ENCODE data around the gene NOVA1. TPM values are rescaled to one million over a fixed set of nuclear protein-coding genes. Genes with fewer than 3 reads are reported as not detected.

Gene NOVA1
- total and polyA plus RNA-seq, 2 donors (not counting 3 experiments of a cell fraction or from before 2014, with no cell fraction given) = 2.7 to 3.3 TPM

DNA sequence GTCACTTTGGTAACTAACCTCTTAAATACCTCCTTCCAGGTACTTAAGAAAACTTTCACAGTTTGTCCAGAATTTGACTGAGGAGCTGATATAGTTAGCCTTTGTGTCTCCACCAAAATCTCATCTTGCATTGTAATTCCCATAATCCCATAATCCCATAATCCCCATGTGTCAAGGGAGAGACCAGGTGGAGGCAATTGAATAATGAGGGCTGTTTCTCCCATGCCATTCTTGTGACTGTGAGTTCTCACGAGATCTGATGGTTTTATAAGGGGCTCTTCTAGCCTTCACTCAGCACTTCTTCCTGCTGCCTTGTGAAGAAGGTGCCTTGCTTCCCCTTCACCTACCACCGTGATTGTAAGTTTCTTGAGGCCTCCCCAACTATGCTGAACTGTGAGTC, 7.8 kb upstream of the NOVA1 start:
- H3K9ac ChIP-seq (replicated peaks; ENCODE audit: extremely low read depth, insufficient read depth, low read length) = no peak overlapping the region
- dilution Hi-C loops (cut with MboI; ENCODE audit: extremely low pct_ligation_motif_present, low sequenced_read_pairs) (no loop called here), intact Hi-C loops (cut with micrococcal nuclease) (no loop called here)
- no peaks in the 10 kb centered on the region for H4K20me1 ChIP-seq (replicated peaks; ENCODE audit: control insufficient read depth, extremely low read depth, insufficient read depth, low read length)
- peaks cover 0 to 1% of the 10 kb centered on the region in 2 experiments for H3K27me3 ChIP-seq (ENCODE audit: control insufficient read depth in 2 of 2, insufficient read depth in 2 of 2, low read length in 2 of 2)
- H3K9me1 ChIP-seq (replicated peaks; ENCODE audit: control insufficient read depth, extremely low read depth, insufficient read depth, low read length) = no peaks in the 10 kb centered on the region
- no peak overlapping the region for H2AFZ ChIP-seq (ENCODE audit: low read depth, low read length)
- FAIRE-seq (no peak), DNase-seq (ENCODE audit: low read depth, low spot score) (no peak)
- no peak overlapping the region for H3K27ac ChIP-seq (ENCODE audit: insufficient read depth, low read depth, low read length)
- no peaks in the 10 kb centered on the region for H3K9me3 ChIP-seq (replicated peaks; ENCODE audit: control insufficient read depth, insufficient read depth, low read length)
- H3K4me2 ChIP-seq (ENCODE audit: insufficient read depth, low read length) = no peak overlapping the region
- CTCF ChIA-PET = no interaction called here
- TF ChIP-seq JUN (IDR thresholded peaks at IDR 0.05; ENCODE audit: borderline replicate concordance, insufficient read depth, insufficient read length, low read depth) (no peak), FOS (IDR thresholded peaks at IDR 0.05; ENCODE audit: borderline replicate concordance, insufficient read depth, low read length) (no peak), GATA2 (IDR thresholded peaks at IDR 0.05; ENCODE audit: insufficient read depth, insufficient read length, low read depth, low read length) (no peak), EZH2 (IDR thresholded peaks at IDR 0.05; ENCODE audit: borderline replicate concordance, low read depth, low read length, severe bottlenecking) (no peak), MYC (IDR thresholded peaks at IDR 0.05; ENCODE audit: low read depth, low read length) (no peak), POLR2A (IDR thresholded peaks at IDR 0.05; ENCODE audit: low read depth, low read length) (no peak), POLR2AphosphoS5 (IDR thresholded peaks at IDR 0.05; ENCODE audit: insufficient read depth, low read depth, low read length) (no peak)
- TF ChIP-seq, protein P1, sequence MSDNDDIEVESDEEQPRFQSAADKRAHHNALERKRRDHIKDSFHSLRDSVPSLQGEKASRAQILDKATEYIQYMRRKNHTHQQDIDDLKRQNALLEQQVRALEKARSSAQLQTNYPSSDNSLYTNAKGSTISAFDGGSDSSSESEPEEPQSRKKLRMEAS (IDR thresholded peaks at IDR 0.05; ENCODE audit: insufficient read depth, insufficient read length) = no peak
- TF ChIP-seq, protein P2, sequence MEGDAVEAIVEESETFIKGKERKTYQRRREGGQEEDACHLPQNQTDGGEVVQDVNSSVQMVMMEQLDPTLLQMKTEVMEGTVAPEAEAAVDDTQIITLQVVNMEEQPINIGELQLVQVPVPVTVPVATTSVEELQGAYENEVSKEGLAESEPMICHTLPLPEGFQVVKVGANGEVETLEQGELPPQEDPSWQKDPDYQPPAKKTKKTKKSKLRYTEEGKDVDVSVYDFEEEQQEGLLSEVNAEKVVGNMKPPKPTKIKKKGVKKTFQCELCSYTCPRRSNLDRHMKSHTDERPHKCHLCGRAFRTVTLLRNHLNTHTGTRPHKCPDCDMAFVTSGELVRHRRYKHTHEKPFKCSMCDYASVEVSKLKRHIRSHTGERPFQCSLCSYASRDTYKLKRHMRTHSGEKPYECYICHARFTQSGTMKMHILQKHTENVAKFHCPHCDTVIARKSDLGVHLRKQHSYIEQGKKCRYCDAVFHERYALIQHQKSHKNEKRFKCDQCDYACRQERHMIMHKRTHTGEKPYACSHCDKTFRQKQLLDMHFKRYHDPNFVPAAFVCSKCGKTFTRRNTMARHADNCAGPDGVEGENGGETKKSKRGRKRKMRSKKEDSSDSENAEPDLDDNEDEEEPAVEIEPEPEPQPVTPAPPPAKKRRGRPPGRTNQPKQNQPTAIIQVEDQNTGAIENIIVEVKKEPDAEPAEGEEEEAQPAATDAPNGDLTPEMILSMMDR (IDR thresholded peaks at IDR 0.05; ENCODE audit: extremely low read depth in 1 of 2, insufficient read depth in 1 of 2, low read depth in 1 of 2, low read length in 2 of 2) = no peak
- H3K79me2 ChIP-seq (ENCODE audit: control insufficient read depth, insufficient read depth, low read length) = no peaks in the 10 kb centered on the region
- H3K4me3 ChIP-seq (replicated peaks in 1 of 3; ENCODE audit: insufficient read depth in 1 of 3, low read depth in 1 of 3, low read length in 3 of 3) = no peak overlapping the region
- POLR2A ChIA-PET = no interaction called here
- H3K4me1 ChIP-seq (ENCODE audit: control insufficient read depth, extremely low read depth, insufficient read depth, low read length) = no peaks in the 10 kb centered on the region
- BruUV-seq (replicated peaks) = no TSS peak
- H3K36me3 ChIP-seq (ENCODE audit: control insufficient read depth in 2 of 2, extremely low read depth in 1 of 2, insufficient read depth in 2 of 2, low read length in 2 of 2) = no peaks in the 10 kb centered on the region

Data from endothelial cell of umbilical vein (primary cell).